ENCODE results near the gene IRF5.
A peak's percentile ranks its signal among the peaks of the same experiment; 100 is the strongest.
"Not testable (repeated sequence)": the region's sequence is repeated elsewhere in the genome, so short reads cannot be mapped to it uniquely, and the experiment has no call there.

The IRF5 gene

DNA sequence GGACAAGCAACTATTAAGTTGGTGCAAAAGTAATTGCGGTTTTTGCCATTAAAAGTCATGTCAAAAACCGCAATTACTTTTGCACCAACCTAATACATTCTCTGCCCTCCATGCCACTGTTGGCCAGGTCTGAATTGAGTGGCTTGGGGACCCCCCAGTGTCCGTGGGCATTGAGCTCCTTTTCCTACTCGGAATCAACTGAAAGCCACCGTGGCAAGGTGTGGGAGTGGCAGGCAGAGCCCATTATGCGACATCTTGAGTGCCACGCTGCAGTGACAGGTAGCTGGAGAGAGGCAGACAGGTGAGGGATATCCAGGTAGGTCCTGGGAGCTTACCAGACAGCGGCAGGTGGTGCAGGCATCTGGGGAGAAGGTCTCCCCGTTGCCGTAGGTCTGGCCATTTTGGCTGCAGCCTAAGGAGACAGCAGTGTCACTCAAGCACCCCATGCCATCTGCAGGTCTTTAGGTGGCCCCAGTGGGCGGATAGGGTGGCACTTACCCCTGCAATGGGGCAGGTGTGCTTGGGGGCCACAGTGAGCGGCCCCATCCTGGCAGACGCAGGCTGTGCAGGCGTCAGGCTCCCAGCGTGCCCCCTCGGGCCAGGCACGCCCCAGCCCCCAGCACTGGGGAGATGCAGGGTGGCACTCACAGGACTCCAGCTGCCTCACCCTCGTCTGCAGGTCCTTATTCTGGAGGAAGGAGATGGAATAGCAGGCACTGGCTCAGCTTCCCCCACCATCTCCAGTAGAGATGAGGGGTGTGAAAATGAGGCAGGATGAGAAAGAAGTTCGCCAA lies 30.8 kb upstream of the IRF5 start:
- DNase-seq, result no peak

DNA sequence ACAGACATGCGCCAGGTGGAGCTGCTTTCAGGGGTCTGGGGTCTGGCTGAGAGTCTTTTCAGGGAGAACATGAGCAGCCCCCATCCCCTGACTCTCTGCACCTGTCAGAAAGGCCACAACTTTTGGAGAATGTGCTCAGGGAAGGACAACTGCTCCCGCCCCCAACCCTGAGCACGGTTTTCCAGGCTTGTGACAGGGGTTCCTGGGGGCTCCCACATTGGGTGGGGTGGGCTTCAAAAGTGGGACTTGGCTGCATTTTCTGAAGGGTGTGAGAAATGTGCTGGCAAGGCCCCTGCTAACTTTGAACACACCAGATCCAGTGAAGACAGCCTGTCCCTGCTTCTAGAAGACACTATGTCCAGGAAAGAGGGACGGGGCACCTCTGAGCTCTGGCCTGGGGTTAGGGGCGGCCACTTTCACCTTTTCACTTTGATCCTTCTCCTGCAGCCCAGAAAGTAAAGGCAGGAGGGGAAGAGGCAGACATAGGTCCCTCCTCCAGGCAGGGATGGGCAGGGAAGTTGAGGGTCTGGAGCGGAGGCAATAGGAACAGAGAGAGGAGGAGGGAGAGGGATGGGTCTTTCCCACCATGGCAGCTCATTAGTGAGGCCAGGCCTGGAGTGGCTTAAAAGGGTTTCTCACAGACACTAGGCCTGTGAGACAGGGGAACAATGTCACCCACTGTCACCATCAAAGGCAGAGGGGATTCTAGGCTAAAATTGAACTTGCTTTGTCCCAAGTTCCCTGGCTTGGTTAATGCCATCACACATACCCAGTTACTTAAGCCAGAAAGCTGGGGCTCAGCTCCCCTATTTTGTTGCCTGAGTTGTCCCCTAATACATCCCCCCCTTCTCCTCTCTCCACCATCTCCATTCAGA lies 28.7 kb upstream of the IRF5 start:
- DNase-seq, result no peak

GRCh38 chr7:128909625-128910568 lies 27.8 kb upstream of the IRF5 start:
- DNase-seq, result no peak

- DNase-seq, result no peak
Observed at GRCh38 chr7:128910569-128910945, 27.2 kb upstream of the IRF5 start, which contains the start of gene KCP. KCP (minus strand) TSS chr7:128910709; CDS start chr7:128910676, 33 bp downstream.

DNA sequence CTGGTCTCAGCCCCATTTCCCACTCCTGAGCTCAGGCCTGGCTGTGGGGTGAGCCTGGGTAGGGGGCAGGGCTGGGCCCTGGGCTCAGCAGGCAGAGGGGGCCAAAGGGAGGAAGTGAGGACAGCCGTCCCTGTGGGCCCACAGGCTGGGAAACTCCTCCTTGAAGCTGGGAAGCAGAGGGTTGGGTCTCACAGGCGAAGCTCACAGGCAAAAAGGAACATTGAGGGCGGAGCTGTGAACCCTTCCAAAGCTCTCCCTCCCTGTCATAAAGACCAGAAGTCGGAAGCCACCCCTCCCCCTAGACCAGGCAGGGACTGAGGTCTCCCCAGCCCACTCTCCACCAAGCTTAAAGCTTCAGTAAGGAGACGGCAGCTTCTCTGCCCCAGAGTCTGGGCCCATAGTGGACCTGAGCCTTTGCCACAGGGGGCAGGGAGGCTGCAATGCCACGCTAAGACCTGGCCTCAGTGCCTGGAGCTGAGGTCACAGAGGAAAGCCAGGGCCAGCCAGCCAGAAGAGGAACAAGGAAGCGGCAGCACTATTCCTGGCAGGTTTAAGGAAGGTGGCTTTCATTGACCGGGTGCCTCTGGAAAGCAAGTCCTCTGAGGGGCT lies 26.2 kb upstream of the IRF5 start:
- DNase-seq, result no peak

DNA sequence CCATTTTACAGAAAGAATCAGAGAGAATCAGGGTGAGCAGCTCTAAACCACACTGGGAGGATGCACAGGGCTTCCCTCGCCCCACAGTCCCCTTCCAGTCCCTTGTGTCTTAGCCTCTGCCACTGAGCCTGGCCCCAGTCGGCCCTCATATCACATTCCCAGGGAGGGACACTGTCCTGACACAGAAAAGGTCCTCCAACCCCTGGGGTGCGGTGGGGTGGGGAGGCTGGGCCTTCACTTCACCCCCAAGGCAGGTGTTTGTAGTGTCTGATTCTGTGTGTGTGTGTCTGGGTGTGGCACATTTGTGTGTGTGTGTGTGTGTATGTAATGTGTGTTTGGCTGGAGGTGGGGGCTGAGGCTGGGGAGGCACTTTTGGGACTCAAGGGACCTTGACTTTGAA lies 25.4 kb upstream of the IRF5 start:
- no peak for DNase-seq

DNA sequence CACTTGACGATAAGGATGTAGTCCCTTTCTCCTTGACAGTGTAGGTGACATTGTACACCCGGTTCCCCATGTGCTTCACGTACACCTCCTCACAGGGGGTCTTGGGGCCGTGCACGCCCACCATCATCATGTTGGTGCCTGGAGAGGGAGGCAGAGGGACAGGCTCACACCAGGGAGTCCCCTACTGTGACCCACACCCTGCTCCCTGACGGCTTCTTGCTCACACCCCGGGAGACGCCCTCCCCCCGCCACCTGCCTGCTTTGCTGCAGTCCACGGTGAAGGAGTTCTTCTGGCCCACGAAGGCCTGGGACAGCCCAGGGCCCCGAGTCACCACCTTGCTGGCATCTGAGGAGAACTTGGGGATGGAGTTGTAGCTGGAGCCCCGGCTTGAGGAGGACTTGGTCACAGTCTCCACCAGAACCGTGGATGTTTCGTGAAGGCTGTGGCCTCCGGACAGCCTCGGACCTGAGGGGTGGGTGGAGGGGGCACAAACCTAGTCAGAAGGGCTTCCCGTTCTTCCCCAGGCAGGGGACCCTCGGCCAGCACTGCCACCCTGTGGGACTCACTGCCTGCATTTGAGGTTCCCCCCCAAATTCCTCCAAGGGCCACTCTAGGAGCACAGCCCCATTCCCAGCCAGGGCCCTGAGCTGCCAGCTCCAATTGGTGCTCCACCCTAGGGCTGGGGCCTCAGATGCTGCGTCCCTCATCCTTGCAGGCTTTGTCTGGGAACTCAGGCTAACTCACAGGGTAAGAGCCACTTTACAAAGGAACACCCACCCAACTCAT lies 24.8 kb upstream of the IRF5 start:
- not testable (repeated sequence) for DNase-seq

DNA sequence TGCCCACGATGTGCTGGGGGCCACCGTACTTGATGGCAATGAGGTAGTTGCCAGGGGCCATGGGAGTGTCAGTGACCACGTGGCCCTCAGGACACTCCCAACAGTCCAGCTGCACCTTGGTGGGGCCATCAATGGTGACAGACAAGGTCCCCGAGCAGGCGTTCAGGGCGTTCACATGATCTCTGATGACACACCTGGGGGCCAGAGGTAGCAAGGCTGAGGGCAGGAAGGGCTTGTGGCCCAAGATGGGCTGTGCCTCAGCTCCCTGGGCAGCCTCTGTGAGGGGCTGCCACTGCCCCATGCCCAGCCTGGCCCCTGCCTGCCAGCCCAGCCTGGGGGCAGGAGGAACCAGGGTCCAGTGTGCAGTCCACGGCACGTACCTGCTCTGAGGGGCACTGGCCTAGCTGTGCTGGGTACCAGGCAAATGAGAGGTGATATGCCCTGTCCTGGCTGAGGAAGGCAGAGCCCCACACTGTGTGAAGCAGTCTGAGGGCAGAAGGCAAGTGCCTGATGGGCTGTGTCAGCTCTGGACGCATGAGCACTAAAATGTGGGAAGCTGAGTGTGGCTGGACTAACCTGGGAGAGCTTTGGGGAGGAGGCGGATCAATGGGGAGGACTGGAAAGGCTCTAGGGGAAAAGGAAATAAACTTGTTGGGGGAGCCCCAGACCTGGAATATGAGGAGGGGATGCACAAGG lies 23.7 kb upstream of the IRF5 start:
- no peak for DNase-seq

GRCh38 chr7:128914566-128915151 lies 23.1 kb upstream of the IRF5 start:
- no peak for DNase-seq

- no peak for DNase-seq
Observed at GRCh38 chr7:128915271-128915819, 22.4 kb upstream of the IRF5 start.

GRCh38 chr7:128915841-128916642 lies 21.7 kb upstream of the IRF5 start:
- DNase-seq, result no peak

GRCh38 chr7:128916643-128916915 lies 21.1 kb upstream of the IRF5 start:
- DNase-seq, result no peak

DNA sequence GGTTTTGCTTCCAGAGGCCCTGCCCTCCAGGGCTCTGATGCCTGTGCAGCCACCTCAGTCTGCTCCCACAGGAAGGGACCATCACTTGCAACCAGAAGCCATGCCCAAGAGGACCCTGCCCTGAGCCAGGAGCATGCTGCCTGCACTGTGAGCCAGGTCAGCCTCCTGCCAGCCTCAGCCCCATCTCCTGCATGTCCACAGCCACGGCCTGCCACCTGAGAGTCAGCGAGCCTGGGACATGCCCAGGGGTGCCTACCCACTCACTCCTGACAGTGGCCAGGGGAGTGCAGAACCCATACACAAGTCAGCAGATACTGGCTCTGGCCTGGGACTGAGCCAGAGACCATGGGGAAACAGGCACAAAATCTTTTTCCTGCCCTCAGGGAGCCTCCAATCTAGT lies 20.6 kb upstream of the IRF5 start:
- DNase-seq, result no peak

- DNase-seq, result no peak
Observed at GRCh38 chr7:128918016-128918665, 19.6 kb upstream of the IRF5 start.

DNA sequence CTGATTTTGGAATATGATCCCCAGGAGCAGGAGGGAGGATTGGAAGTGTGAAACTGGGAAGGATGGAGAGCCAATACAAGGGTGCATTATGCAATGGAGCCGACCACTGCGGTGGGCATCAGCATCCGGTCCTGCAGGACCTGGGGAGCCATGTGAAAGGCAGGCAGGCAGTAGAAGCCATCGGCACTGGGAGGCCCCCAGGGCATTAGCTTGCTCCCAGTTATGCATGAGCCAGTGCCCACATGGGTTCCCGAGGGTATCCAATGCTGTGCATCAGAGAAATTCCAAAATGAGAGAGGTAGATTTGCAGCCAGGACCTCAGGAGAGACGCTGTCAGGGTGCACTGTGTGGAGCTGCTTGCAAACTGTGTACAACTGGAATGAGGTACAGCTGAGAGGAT lies 18.5 kb upstream of the IRF5 start:
- no peak for DNase-seq

DNA sequence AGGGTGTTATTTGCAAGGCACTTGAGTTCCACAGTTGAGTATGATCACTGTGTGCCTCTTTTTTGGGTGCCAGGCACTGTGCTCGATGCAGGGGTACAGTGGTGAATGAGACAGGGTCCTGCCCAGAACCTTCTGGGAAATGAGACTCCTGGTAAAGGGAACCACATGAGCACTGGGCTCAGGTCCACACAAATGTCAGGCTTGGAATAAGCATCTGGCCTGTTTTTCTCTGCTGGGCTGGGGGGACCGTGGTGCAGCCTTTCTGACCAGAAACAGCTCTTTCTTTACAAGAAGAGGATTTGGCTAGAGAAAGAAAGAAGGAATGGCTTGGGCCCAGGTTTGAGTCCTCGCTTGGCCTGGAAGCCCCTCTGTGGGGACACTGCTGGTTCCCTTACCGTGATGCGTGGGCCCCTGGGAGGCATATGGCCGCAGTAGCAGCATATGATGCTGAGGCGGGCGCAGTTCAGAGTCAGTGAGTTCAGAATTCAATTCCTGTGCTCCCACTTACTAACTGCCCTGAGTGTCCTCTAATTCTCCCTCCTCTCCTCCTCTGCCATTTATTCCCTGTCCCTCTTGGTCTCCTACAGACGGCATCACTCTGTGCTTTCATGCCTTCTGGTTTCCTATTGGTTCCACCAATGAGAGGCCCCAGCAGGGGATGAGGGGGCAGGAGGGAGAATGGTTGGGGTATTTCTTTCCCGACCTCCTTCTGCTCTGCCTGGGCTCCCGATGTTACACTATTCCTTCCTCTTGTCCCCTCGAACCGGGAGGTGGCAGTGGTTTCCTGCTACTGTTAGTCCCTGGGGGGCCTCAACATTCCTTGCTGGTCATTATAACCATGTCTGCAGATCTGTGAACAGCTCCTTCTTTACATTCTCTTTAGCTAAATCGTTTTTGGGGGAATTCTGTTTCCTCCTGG lies 17.6 kb upstream of the IRF5 start:
- DNase-seq, result no peak

- peak; percentile 35 for DNase-seq
Observed at GRCh38 chr7:128920913-128921582, 16.7 kb upstream of the IRF5 start.
